HepG2 (cell line): Measurements from ENCODE around the gene COG4. TPM values are rescaled to one million over a fixed set of nuclear protein-coding genes. Genes with fewer than 3 reads are reported as not detected.

ENCODE experiments used
- GATA4 ChIP-seq: sonication (generic); IDR thresholded peaks from 2 replicates; pipeline ENCODE4 v1.6.1; 2016; ENCODE audit warnings: antibody characterized with exemption, low read depth, borderline replicate concordance
- GPN1 ChIP-seq: sonication (generic); formaldehyde crosslinking; IDR thresholded peaks from 2 replicates; pipeline ENCODE4 v1.5.1; 2020; ENCODE audit warnings: missing genetic modification reagents, borderline replicate concordance
- GRHL1 ChIP-seq: sonication (generic); formaldehyde crosslinking; conservative IDR thresholded peaks from 2 replicates; pipeline ENCODE4 v1.8.0; 2022; ENCODE audit warnings: missing genetic modification reagents
- HOXA5 ChIP-seq: sonication (generic); formaldehyde crosslinking; IDR thresholded peaks from 2 replicates; pipeline ENCODE4 v1.4.0; 2020; ENCODE audit warnings: missing genetic modification reagents
- KAT7 ChIP-seq: IDR thresholded peaks from 2 replicates; pipeline ENCODE4 v1.6.1; 2018; ENCODE audit warnings: borderline replicate concordance, missing compliant biosample characterization
- MAZ ChIP-seq, 2 experiments: sonication (generic) in 1 of 2; formaldehyde crosslinking in 1 of 2; IDR thresholded peaks; 2 replicates each; pipeline versions ENCODE4 v1.5.0 to v1.6.1; 2012 to 2020; ENCODE audit warnings: low read depth in 2 of 2, mild to moderate bottlenecking in 2 of 2, borderline replicate concordance in 1 of 2, improper control_type of control experiment in 1 of 2, low read length in 1 of 2, missing genetic modification reagents in 1 of 2, moderate library complexity in 1 of 2
- MTA1 ChIP-seq: sonication (generic); formaldehyde crosslinking; IDR thresholded peaks from 2 replicates; pipeline ENCODE4 v1.4.0; 2020; ENCODE audit warnings: missing genetic modification reagents, mild to moderate bottlenecking, borderline replicate concordance
- RBFOX2 ChIP-seq: fragments of 200-400 bp; formaldehyde crosslinking; IDR thresholded peaks from 2 replicates; pipeline ENCODE4 v1.6.1; 2017; ENCODE audit warnings: low read depth, mild to moderate bottlenecking, low read length
- SKIL ChIP-seq: sonication (generic); formaldehyde crosslinking; IDR thresholded peaks from 2 replicates; pipeline ENCODE4 v1.8.0; 2022; ENCODE audit warnings: missing genetic modification reagents, mild to moderate bottlenecking, moderate library complexity, borderline replicate concordance
- THAP8 ChIP-seq: sonication (generic); formaldehyde crosslinking; IDR thresholded peaks from 2 replicates; pipeline ENCODE4 v1.5.1; 2020; ENCODE audit warnings: missing genetic modification reagents, mild to moderate bottlenecking, borderline replicate concordance
- XRCC5 ChIP-seq: fragments of 200-400 bp; formaldehyde crosslinking; optimal IDR thresholded peaks from 2 replicates; pipeline ENCODE3; 2017; ENCODE audit warnings: mild to moderate bottlenecking, low read length
- ZBTB49 ChIP-seq: sonication (generic); formaldehyde crosslinking; IDR thresholded peaks from 2 replicates; pipeline ENCODE4 v1.4.0; 2020; ENCODE audit warnings: missing genetic modification reagents, borderline replicate concordance
- ZNF883 ChIP-seq: sonication (generic); formaldehyde crosslinking; IDR thresholded peaks from 2 replicates; pipeline ENCODE4 v1.5.1; 2020; ENCODE audit warnings: mild to moderate bottlenecking, missing genetic modification reagents; ENCODE audit errors: not compliant biosample characterization
- polyA plus RNA-seq, 8 experiments: library from polyadenylated mRNA; depleted of rRNA in 3 of 8; stranded (reverse) in 7 of 8; unstranded in 1 of 8; fragments of >200 nt; fragmentation: Illumina TruSeq in 4 of 8; extraction: Trizol in 4 of 8; gene quantifications; 2 replicates each; pipeline versions ENCODE4 v1.2.1 to v1.2.3, GENCODE V29; 2011 to 2016; ENCODE audit warnings: low read depth in 4 of 8, missing spikeins in 1 of 8, mixed read lengths in 1 of 8; ENCODE audit not compliant: insufficient read depth in 1 of 8
- total RNA-seq, 5 experiments: library from RNA; depleted of rRNA; stranded (reverse); fragments of >200 nt; fragmentation: Illumina TruSeq; extraction: Trizol; gene quantifications; 2 replicates each; pipeline ENCODE4 v1.2.3, GENCODE V29; 2016; ENCODE audit warnings: low read depth in 1 of 5
- TF ChIP-seq, protein P1 (sequence below): sonication (generic); formaldehyde crosslinking; IDR thresholded peaks from 2 replicates; pipeline ENCODE4 v1.4.0; 2020; ENCODE audit warnings: mild to moderate bottlenecking, low read depth, missing genetic modification reagents
- TF ChIP-seq, protein P2 (sequence below): IDR thresholded peaks from 2 replicates; pipeline ENCODE4 v1.6.1; 2016; ENCODE audit warnings: low read depth, control low read depth
- TF ChIP-seq, protein P3 (sequence below): IDR thresholded peaks from 2 replicates; pipeline ENCODE4 v1.6.1; 2016; ENCODE audit warnings: low read depth, borderline replicate concordance

The COG4 gene
- total and polyA plus RNA-seq, 2 of the 13 experiments (the other 11 are each of a cell fraction or from before 2014, with no cell fraction given), result 51.1 to 73.8 TPM

DNA sequence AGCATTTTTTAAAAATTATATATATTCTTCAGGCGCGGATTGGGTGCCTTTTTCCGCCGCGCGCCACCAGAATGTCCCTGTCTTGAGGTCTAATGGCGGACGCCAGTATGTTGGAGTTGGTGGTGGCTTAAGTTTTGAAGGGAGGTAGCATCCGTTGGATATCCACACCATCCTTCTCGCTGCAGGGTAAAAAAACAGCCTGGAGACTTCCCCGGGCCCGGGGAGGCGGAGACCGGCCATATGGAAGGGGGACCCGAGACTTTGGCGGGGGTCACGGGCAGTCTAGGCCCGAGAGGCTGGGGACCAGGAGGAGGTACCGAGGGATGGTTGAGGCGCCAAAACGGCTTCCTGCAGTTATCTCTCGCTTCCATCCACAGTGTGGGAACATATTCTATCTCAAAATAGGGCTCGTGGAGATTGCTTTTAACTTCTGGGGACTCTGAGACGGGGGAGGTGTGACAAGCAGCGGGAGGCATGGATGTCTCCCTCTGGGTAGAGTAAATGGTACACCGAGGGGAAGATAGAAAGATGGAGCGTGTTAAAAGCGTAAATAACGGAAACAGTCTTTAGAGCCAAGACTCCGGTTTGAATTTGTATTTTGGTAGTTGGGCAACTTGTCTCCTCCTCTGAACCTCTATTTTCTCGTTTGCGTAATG, 517 bp upstream of the COG4 start, which contains the start of gene SF3B3 (continued):
- TF ChIP-seq, protein P1, sequence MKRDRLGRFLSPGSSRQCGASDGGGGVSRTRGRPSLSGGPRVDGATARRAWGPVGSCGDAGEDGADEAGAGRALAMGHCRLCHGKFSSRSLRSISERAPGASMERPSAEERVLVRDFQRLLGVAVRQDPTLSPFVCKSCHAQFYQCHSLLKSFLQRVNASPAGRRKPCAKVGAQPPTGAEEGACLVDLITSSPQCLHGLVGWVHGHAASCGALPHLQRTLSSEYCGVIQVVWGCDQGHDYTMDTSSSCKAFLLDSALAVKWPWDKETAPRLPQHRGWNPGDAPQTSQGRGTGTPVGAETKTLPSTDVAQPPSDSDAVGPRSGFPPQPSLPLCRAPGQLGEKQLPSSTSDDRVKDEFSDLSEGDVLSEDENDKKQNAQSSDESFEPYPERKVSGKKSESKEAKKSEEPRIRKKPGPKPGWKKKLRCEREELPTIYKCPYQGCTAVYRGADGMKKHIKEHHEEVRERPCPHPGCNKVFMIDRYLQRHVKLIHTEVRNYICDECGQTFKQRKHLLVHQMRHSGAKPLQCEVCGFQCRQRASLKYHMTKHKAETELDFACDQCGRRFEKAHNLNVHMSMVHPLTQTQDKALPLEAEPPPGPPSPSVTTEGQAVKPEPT, result no peak
- TF ChIP-seq GRHL1 (no peak), ZBTB49 (CRISPR knock-in tag) (peak; percentile 60; the same call in 1 of the 2 replicates), THAP8 (CRISPR knock-in tag) (0 out of 2 replicates have a peak, but pooled peaks have one; percentile 3), RBFOX2 (peak; percentile 76), HOXA5 (CRISPR knock-in tag) (peak; percentile 60; the same call in 1 of the 2 replicates), XRCC5 (peak; percentile 68), KAT7 (CRISPR knock-in tag) (peak; percentile 66; the same call in 1 of the 2 replicates), ZNF883 (CRISPR knock-in tag) (no peak), GPN1 (CRISPR knock-in tag) (no peak), SKIL (no peak), MTA1 (CRISPR knock-in tag) (no peak), MAZ (IDR thresholded peaks at IDR 0.05; ENCODE audit: borderline replicate concordance, low read depth, low read length) (no peak), MAZ (CRISPR knock-in tag; IDR thresholded peaks at IDR 0.05; ENCODE audit: low read depth) (peak; percentile 49; the same call in 1 of the 2 replicates), GATA4 (no peak)
- TF ChIP-seq, protein P2, sequence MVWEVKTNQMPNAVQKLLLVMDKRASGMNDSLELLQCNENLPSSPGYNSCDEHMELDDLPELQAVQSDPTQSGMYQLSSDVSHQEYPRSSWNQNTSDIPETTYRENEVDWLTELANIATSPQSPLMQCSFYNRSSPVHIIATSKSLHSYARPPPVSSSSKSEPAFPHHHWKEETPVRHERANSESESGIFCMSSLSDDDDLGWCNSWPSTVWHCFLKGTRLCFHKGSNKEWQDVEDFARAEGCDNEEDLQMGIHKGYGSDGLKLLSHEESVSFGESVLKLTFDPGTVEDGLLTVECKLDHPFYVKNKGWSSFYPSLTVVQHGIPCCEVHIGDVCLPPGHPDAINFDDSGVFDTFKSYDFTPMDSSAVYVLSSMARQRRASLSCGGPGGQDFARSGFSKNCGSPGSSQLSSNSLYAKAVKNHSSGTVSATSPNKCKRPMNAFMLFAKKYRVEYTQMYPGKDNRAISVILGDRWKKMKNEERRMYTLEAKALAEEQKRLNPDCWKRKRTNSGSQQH (CRISPR knock-in tag), result peak; percentile 89; the same call in 1 of the 2 replicates
- TF ChIP-seq, protein P3, sequence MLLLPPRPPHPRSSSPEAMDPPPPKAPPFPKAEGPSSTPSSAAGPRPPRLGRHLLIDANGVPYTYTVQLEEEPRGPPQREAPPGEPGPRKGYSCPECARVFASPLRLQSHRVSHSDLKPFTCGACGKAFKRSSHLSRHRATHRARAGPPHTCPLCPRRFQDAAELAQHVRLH (CRISPR knock-in tag), result peak; percentile 82; the same call in 1 of the 2 replicates
